Upper lobe of left lung (tissue), 4 donors: ENCODE results near the gene PDE4B.

ENCODE experiments used
- POLR2A ChIP-seq, 4 donors: fragments of 450-650 bp; IDR thresholded peaks; one replicate each; pipeline ENCODE4 v1.5.1; 2016 to 2017; ENCODE audit warnings: antibody characterized with exemption in 4 of 4, mild to moderate bottlenecking in 2 of 4
- TF ChIP-seq, protein P1 (sequence below), 6 experiments: fragments of 450-650 bp in 4 of 6; fragments of 200-600 bp in 2 of 6; sonication (generic) in 2 of 6; IDR thresholded peaks; one replicate each; pipeline ENCODE4 v1.5.1; 2016 to 2019; ENCODE audit warnings: antibody characterized with exemption in 6 of 6

DNA sequence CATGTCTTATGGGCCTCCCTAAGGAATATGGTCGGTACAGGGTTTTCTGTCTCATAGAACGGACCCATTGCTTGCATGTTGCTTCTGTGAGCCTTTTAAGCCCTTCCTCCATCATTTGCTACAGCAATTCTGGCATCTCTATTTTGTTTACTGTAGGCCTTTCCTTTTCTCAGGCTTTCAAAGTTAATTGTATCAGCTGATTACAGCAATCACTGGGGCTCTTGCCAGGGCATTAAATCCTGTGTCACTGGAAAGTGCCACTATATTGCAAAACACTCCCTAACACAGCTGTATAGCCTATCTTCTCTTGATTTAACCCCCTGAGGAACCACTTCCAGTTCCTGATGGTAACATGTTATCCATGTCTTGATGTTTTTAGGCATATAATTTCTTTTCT, 156.5 kb downstream of the PDE4B start:
- TF ChIP-seq, protein P1, sequence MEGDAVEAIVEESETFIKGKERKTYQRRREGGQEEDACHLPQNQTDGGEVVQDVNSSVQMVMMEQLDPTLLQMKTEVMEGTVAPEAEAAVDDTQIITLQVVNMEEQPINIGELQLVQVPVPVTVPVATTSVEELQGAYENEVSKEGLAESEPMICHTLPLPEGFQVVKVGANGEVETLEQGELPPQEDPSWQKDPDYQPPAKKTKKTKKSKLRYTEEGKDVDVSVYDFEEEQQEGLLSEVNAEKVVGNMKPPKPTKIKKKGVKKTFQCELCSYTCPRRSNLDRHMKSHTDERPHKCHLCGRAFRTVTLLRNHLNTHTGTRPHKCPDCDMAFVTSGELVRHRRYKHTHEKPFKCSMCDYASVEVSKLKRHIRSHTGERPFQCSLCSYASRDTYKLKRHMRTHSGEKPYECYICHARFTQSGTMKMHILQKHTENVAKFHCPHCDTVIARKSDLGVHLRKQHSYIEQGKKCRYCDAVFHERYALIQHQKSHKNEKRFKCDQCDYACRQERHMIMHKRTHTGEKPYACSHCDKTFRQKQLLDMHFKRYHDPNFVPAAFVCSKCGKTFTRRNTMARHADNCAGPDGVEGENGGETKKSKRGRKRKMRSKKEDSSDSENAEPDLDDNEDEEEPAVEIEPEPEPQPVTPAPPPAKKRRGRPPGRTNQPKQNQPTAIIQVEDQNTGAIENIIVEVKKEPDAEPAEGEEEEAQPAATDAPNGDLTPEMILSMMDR (IDR thresholded peaks at IDR 0.05), result no peak
- TF ChIP-seq POLR2A (IDR thresholded peaks at IDR 0.05), result no peak
